CD4-positive, alpha-beta T cell (primary cell): ENCODE data around the gene COLGALT1. TPM values are rescaled to one million over a fixed set of nuclear protein-coding genes. Genes with fewer than 3 reads are reported as not detected.

Experiments used
- ATAC-seq: fragments of 200-7000 bp; cut with Tn5 transposase; one replicate; pipeline ENCODE4 v1.10.0; 2022; ENCODE audit warnings: mild to moderate bottlenecking; ENCODE audit not compliant: poor library complexity
- CTCF ChIA-PET: fragments of 350-600 bp; sonication (Branson Sonifier 250); formaldehyde crosslinking; loops from one replicate; lab custom pipeline; 2021; ENCODE audit warnings: antibody characterized with exemption, inconsistent platforms; lab: Charles Lee
- POLR2A ChIA-PET: fragments of 350-600 bp; sonication (Branson Sonifier 250); formaldehyde crosslinking; loops from one replicate; lab custom pipeline; 2021; ENCODE audit warnings: antibody characterized with exemption, inconsistent platforms; lab: Charles Lee
- DNase-seq, 14 experiments: peaks; one replicate each; pipeline ENCODE4 v3.0.0-alpha.2; 2013 to 2020; ENCODE audit warnings: mixed read lengths in 2 of 14
- H3K27ac ChIP-seq, 2 donors: one replicate each; pipeline versions ENCODE4 v1.5.1 to v1.7.0; 2013; ENCODE audit warnings: low read length in 2 of 2, low read depth in 1 of 2, mild to moderate bottlenecking in 1 of 2
- H3K27me3 ChIP-seq, 2 experiments: 1 replicate in 1 of 2; 2 replicates in 1 of 2; pipeline versions ENCODE4 v1.6.1 to v1.7.0; 2013; ENCODE audit warnings: low read length in 2 of 2, control low read depth in 1 of 2, mild to moderate bottlenecking in 1 of 2, moderate library complexity in 1 of 2; ENCODE audit not compliant: insufficient read depth in 2 of 2, control insufficient read depth in 1 of 2
- H3K36me3 ChIP-seq: one replicate; pipeline ENCODE4 v1.6.1; 2013; ENCODE audit warnings: low read length, control low read depth; ENCODE audit not compliant: insufficient read depth
- H3K4me1 ChIP-seq: one replicate; pipeline ENCODE4 v1.6.1; 2013; ENCODE audit warnings: low read length, control low read depth; ENCODE audit not compliant: insufficient read depth
- H3K4me3 ChIP-seq: one replicate; pipeline ENCODE4 v1.5.1; 2013; ENCODE audit warnings: mild to moderate bottlenecking, low read length, moderate library complexity
- H3K9me3 ChIP-seq, 2 experiments: 1 replicate in 1 of 2; 2 replicates in 1 of 2; pipeline versions ENCODE4 v1.6.1 to v1.7.0; 2013; ENCODE audit warnings: low read length in 2 of 2, mild to moderate bottlenecking in 2 of 2, control low read depth in 1 of 2, moderate library complexity in 1 of 2; ENCODE audit not compliant: control insufficient read depth in 1 of 2, insufficient read depth in 1 of 2
- H3K27ac Mint-ChIP-seq: one replicate; pipeline ENCODE4 v1.8.0; 2020; ENCODE audit warnings: mixed read lengths
- H3K27me3 Mint-ChIP-seq: one replicate; pipeline ENCODE4 v1.8.0; 2021; ENCODE audit warnings: mixed read lengths
- H3K36me3 Mint-ChIP-seq: one replicate; pipeline ENCODE4 v1.8.0; 2021; ENCODE audit warnings: low read depth, mixed read lengths
- H3K4me1 Mint-ChIP-seq: one replicate; pipeline ENCODE4 v1.8.0; 2021; ENCODE audit warnings: low read depth, mixed read lengths
- H3K4me3 Mint-ChIP-seq: one replicate; pipeline ENCODE4 v1.8.0; 2020; ENCODE audit warnings: mild to moderate bottlenecking, mixed read lengths
- H3K9me3 Mint-ChIP-seq: one replicate; pipeline ENCODE4 v1.8.0; 2020; ENCODE audit warnings: mixed read lengths
- intact Hi-C, 2 experiments: fragments of 100-400 bp; cut with DNase I in 1 of 2; cut with micrococcal nuclease in 1 of 2; formaldehyde crosslinking; loops; one replicate each; pipeline versions ENCODE4 v1.15.1 to v1.9.0; 2023 to 2025; cut with DNase I, micrococcal nuclease
- total RNA-seq, 174 experiments: library from RNA in 2 of 174; stranded (reverse) in 2 of 174; gene quantifications; one replicate each; pipeline ENCODE4 v1.2.3 and lab custom pipeline; 2021 to 2026
- TF ChIP-seq, protein P1 (sequence below): fragments of 200-600 bp; IDR thresholded peaks from one replicate; pipeline ENCODE4 v1.8.0; 2022; ENCODE audit warnings: antibody characterized with exemption, mild to moderate bottlenecking

COLGALT1 gene
- total RNA-seq, 2 experiments from 2014 or later, result 30.3 to 30.6 TPM

GRCh38 chr19:17607936-17608335, 52.5 kb downstream of the COLGALT1 start:
- TF ChIP-seq, protein P1, sequence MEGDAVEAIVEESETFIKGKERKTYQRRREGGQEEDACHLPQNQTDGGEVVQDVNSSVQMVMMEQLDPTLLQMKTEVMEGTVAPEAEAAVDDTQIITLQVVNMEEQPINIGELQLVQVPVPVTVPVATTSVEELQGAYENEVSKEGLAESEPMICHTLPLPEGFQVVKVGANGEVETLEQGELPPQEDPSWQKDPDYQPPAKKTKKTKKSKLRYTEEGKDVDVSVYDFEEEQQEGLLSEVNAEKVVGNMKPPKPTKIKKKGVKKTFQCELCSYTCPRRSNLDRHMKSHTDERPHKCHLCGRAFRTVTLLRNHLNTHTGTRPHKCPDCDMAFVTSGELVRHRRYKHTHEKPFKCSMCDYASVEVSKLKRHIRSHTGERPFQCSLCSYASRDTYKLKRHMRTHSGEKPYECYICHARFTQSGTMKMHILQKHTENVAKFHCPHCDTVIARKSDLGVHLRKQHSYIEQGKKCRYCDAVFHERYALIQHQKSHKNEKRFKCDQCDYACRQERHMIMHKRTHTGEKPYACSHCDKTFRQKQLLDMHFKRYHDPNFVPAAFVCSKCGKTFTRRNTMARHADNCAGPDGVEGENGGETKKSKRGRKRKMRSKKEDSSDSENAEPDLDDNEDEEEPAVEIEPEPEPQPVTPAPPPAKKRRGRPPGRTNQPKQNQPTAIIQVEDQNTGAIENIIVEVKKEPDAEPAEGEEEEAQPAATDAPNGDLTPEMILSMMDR, result no peak
- Histone ChIP-seq H3K4me3 (no peak overlapping the region), H3K27ac (no peak overlapping the region), H3K27me3 (peaks cover 2 to 9% of the 10 kb centered on the region in 2 experiments), H3K4me1 (peaks cover 14% of the 10 kb centered on the region), H3K9me3 (peaks cover 0 to 17% of the 10 kb centered on the region in 2 experiments), H3K36me3 (no peaks in the 10 kb centered on the region)
- ATAC-seq (no peak), DNase-seq (no peak)
- POLR2A ChIA-PET, result no interaction called here
- H3K9me3 Mint-ChIP-seq, result no peaks in the 10 kb centered on the region
- intact Hi-C loops, result loop anchor here in 1 of 2 experiments (10.0 kb wide), 1 partner anchor 247 kb away; the partner anchor contains the start of gene RPL18A
- H3K27me3 Mint-ChIP-seq, result peaks cover 24% of the 10 kb centered on the region
- H3K4me1 Mint-ChIP-seq, result peaks cover 11% of the 10 kb centered on the region
- H3K27ac Mint-ChIP-seq, result no peak overlapping the region
- no peaks in the 10 kb centered on the region for H3K36me3 Mint-ChIP-seq
- CTCF ChIA-PET, result no interaction called here
- no peak overlapping the region for H3K4me3 Mint-ChIP-seq

DNA sequence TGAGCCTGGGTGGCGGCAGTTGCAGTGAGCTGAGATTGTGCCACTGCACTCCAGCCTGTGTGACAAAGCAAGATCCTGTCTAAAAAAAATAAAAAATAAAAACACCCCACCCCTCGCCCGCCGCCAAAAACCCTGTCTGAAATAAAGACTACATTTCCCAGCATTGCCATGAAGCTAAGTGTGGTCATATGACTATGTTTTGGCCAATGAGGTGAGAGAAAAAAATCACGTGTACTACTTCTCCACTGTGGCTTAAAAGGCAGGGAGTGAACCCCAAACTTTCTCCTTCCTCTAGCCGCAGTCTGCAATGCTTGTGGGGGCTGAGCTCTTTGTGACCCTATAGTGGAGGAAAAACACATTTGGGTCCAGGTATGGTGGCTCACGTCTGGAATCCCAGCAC, 54.9 kb downstream of the COLGALT1 start:
- peaks cover 11% of the 10 kb centered on the region for H3K4me1 Mint-ChIP-seq
- no peak overlapping the region for H3K4me3 ChIP-seq
- intact Hi-C loops, result no loop called here
- H3K9me3 Mint-ChIP-seq, result no peaks in the 10 kb centered on the region
- no peak overlapping the region for H3K27ac ChIP-seq
- H3K27me3 Mint-ChIP-seq, result peaks cover 15% of the 10 kb centered on the region
- H3K36me3 ChIP-seq, result no peaks in the 10 kb centered on the region
- peaks cover 5 to 7% of the 10 kb centered on the region in 2 experiments for H3K27me3 ChIP-seq
- ChIA-PET CTCF (no interaction called here), POLR2A (no interaction called here)
- H3K27ac Mint-ChIP-seq, result no peak overlapping the region
- peaks cover 0 to 15% of the 10 kb centered on the region in 2 experiments for H3K9me3 ChIP-seq
- H3K36me3 Mint-ChIP-seq, result no peaks in the 10 kb centered on the region
- DNase-seq (peak in 3 of 14 experiments; percentile 29 to 57 (median 30)), ATAC-seq (no peak)
- TF ChIP-seq, protein P1, result no peak
- peaks cover 11% of the 10 kb centered on the region for H3K4me1 ChIP-seq
- no peak overlapping the region for H3K4me3 Mint-ChIP-seq

DNA sequence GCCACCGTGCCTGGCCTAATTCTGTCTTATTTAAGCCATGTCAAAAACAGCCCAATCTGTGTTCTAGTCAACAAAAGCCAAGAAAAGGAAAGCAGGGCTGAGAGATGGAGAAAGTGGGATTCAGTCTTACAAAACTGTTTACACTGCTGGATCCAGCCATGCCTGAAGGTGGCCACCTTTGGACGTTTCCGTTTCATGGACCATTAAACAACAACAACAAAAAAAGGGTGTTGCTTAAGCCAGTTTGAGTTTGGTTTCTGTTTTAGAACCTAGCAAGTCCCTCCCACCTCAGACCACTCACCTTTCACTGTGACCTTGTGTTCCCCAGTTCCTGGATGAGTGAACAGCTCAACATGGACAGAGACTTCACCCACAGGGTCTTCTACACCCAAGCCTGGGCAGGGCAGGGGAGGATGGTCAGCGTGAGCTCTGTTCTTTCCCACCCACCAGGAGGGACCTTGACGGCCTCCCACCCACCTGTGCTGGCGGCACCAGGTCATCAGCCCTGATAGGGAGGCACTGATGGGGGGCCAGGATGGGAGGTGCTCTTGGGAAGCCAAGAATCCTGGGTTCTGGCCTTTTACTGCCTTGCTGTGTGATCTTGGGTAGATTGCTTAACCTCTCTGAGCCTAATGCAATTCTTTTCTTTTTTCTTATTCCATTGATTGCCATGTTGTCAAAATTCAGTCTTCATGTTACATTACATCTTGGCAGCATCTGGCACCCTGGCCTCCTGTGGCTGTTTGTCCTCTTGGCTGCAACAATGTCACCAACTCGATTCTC, 56.2 kb downstream of the COLGALT1 start:
- peaks cover 17 to 18% of the 10 kb centered on the region in 2 experiments for H3K27me3 ChIP-seq
- DNase-seq, result no peak
- Mint-ChIP-seq H3K27me3 (peaks cover 19% of the 10 kb centered on the region), H3K4me1 (peaks cover 4% of the 10 kb centered on the region), H3K9me3 (no peaks in the 10 kb centered on the region), H3K4me3 (no peak overlapping the region), H3K36me3 (no peaks in the 10 kb centered on the region), H3K27ac (no peak overlapping the region)
- H3K4me1 ChIP-seq, result peaks cover 7% of the 10 kb centered on the region
- H3K4me3 ChIP-seq, result no peak overlapping the region
- H3K9me3 ChIP-seq, result peaks cover 0 to 8% of the 10 kb centered on the region in 2 experiments
- TF ChIP-seq, protein P1, result no peak
- no peaks in the 10 kb centered on the region for H3K36me3 ChIP-seq
- CTCF ChIA-PET, result no interaction called here
- no peak for ATAC-seq
- intact Hi-C loops, result no loop called here
- H3K27ac ChIP-seq, result no peak overlapping the region
- POLR2A ChIA-PET, result no interaction called here
